T-helper 17 cell (primary cell): ENCODE results near the gene ACTG2. TPM values are rescaled to one million over a fixed set of nuclear protein-coding genes. Genes with fewer than 3 reads are reported as not detected.

Experiments used
- ATAC-seq: fragments of 150-1000 bp; cut with Tn5 transposase; 2 replicates; pipeline ENCODE4 v1.10.0; 2021; ENCODE audit warnings: mild to moderate bottlenecking, moderate library complexity
- DNase-seq, 3 donors: peaks; one replicate each; pipeline versions ENCODE4 v3.0.0 to v3.0.0-alpha.2; 2020 to 2021
- H3K9me3 ChIP-seq: one replicate; pipeline ENCODE4 v1.7.0; 2013; ENCODE audit warnings: low read length, mild to moderate bottlenecking; ENCODE audit not compliant: control insufficient read depth, poor library complexity, severe bottlenecking
- H3K27ac Mint-ChIP-seq: one replicate; pipeline ENCODE4 v1.8.0; 2022; ENCODE audit warnings: mild to moderate bottlenecking, moderate library complexity, mixed read lengths
- H3K27me3 Mint-ChIP-seq: one replicate; pipeline ENCODE4 v1.8.0; 2022; ENCODE audit warnings: mixed read lengths
- H3K36me3 Mint-ChIP-seq: one replicate; pipeline ENCODE4 v1.8.0; 2022; ENCODE audit warnings: low read depth, mixed read lengths
- H3K4me1 Mint-ChIP-seq: one replicate; pipeline ENCODE4 v1.8.0; 2022; ENCODE audit warnings: mild to moderate bottlenecking, mixed read lengths
- H3K4me3 Mint-ChIP-seq: one replicate; pipeline ENCODE4 v1.8.0; 2022; ENCODE audit warnings: mild to moderate bottlenecking, moderate library complexity, mixed read lengths
- total RNA-seq, 4 donors: library from RNA in 2 of 4; stranded (reverse) in 2 of 4; gene quantifications; one replicate each; pipeline ENCODE4 v1.2.3 and lab custom pipeline; 2022 to 2026

ACTG2 gene
- total RNA-seq (not detected), total RNA-seq (lab: John Stamatoyannopoulos, UW) (0 to 0.08 reads per million in 2 donors)

- Mint-ChIP-seq H3K27me3 (no peaks in the 10 kb centered on the region), H3K4me3 (no peak within 1 kb of the TSS), H3K4me1 (peaks cover 13% of the 10 kb centered on the region), H3K27ac (no peak within 1 kb of the TSS), H3K36me3 (no peaks in the 10 kb centered on the region)
- no peak for ATAC-seq
- no peak for DNase-seq
- no peaks in the 10 kb centered on the region for H3K9me3 ChIP-seq
Observed at GRCh38 chr2:73892631-73893329, at the start of gene ACTG2. ACTG2 (plus strand) TSS chr2:73893008; CDS start chr2:73901312, 8,304 bp downstream.

GRCh38 chr2:73844087-73844486 is 48.7 kb upstream of the ACTG2 start:
- H3K4me1 Mint-ChIP-seq: peaks cover 14% of the 10 kb centered on the region
- H3K4me3 Mint-ChIP-seq: no peak overlapping the region
- H3K27ac Mint-ChIP-seq: no peak overlapping the region
- no peaks in the 10 kb centered on the region for H3K27me3 Mint-ChIP-seq
- no peak for DNase-seq
- ATAC-seq: no peak
- H3K36me3 Mint-ChIP-seq: peaks cover 5% of the 10 kb centered on the region
- H3K9me3 ChIP-seq: no peaks in the 10 kb centered on the region

- DNase-seq: no peak
- no peaks in the 10 kb centered on the region for H3K9me3 ChIP-seq
- Mint-ChIP-seq H3K27me3 (no peaks in the 10 kb centered on the region), H3K4me3 (no peak overlapping the region), H3K4me1 (no peaks in the 10 kb centered on the region), H3K27ac (no peak overlapping the region), H3K36me3 (peaks cover 10% of the 10 kb centered on the region)
- ATAC-seq: no peak
Observed at GRCh38 chr2:73850009-73850408, 42.8 kb upstream of the ACTG2 start.

- H3K9me3 ChIP-seq: no peaks in the 10 kb centered on the region
- DNase-seq (no peak), ATAC-seq (no peak)
- Mint-ChIP-seq H3K4me1 (no peaks in the 10 kb centered on the region), H3K27ac (no peak overlapping the region), H3K36me3 (peaks cover 16% of the 10 kb centered on the region), H3K27me3 (no peaks in the 10 kb centered on the region), H3K4me3 (no peak overlapping the region)
Observed at GRCh38 chr2:73851274-73851673, 41.5 kb upstream of the ACTG2 start.

GRCh38 chr2:73852020-73852419 is 40.8 kb upstream of the ACTG2 start:
- no peaks in the 10 kb centered on the region for H3K27me3 Mint-ChIP-seq
- no peak overlapping the region for H3K27ac Mint-ChIP-seq
- no peaks in the 10 kb centered on the region for H3K4me1 Mint-ChIP-seq
- H3K4me3 Mint-ChIP-seq: no peak overlapping the region
- ATAC-seq (no peak), DNase-seq (no peak)
- no peaks in the 10 kb centered on the region for H3K9me3 ChIP-seq
- H3K36me3 Mint-ChIP-seq: peaks cover 17% of the 10 kb centered on the region

GRCh38 chr2:73855526-73855925 is 37.3 kb upstream of the ACTG2 start:
- peaks cover 16% of the 10 kb centered on the region for H3K36me3 Mint-ChIP-seq
- no peak overlapping the region for H3K27ac Mint-ChIP-seq

GRCh38 chr2:73856214-73856613 is 36.6 kb upstream of the ACTG2 start:
- Mint-ChIP-seq H3K4me3 (no peak overlapping the region), H3K4me1 (no peaks in the 10 kb centered on the region), H3K27ac (no peak overlapping the region), H3K27me3 (no peaks in the 10 kb centered on the region), H3K36me3 (peaks cover 16% of the 10 kb centered on the region)
- no peaks in the 10 kb centered on the region for H3K9me3 ChIP-seq
- ATAC-seq (no peak), DNase-seq (no peak)

More at GRCh38 chr2:73855526-73855925, 37.3 kb upstream of the ACTG2 start:
- ATAC-seq (no peak), DNase-seq (no peak)
- Mint-ChIP-seq H3K27me3 (no peaks in the 10 kb centered on the region), H3K4me3 (no peak overlapping the region), H3K4me1 (no peaks in the 10 kb centered on the region)
- H3K9me3 ChIP-seq: no peaks in the 10 kb centered on the region

GRCh38 chr2:73859721-73860586 is 32.9 kb upstream of the ACTG2 start:
- no peak for DNase-seq
- Mint-ChIP-seq H3K4me1 (no peaks in the 10 kb centered on the region), H3K27me3 (no peaks in the 10 kb centered on the region), H3K27ac (no peak overlapping the region), H3K36me3 (peaks cover 22% of the 10 kb centered on the region), H3K4me3 (no peak overlapping the region)
- no peak for ATAC-seq
- no peaks in the 10 kb centered on the region for H3K9me3 ChIP-seq

GRCh38 chr2:73862987-73863386 is 29.8 kb upstream of the ACTG2 start:
- H3K4me3 Mint-ChIP-seq: no peak overlapping the region
- no peaks in the 10 kb centered on the region for H3K4me1 Mint-ChIP-seq
- no peak for DNase-seq
- no peaks in the 10 kb centered on the region for H3K27me3 Mint-ChIP-seq
- no peak for ATAC-seq
- H3K9me3 ChIP-seq: no peaks in the 10 kb centered on the region
- peaks cover 14% of the 10 kb centered on the region for H3K36me3 Mint-ChIP-seq
- no peak overlapping the region for H3K27ac Mint-ChIP-seq

- H3K4me1 Mint-ChIP-seq: no peaks in the 10 kb centered on the region
- H3K4me3 Mint-ChIP-seq: no peak overlapping the region
- H3K9me3 ChIP-seq: no peaks in the 10 kb centered on the region
- peaks cover 8% of the 10 kb centered on the region for H3K36me3 Mint-ChIP-seq
- no peak overlapping the region for H3K27ac Mint-ChIP-seq
- ATAC-seq: no peak
- no peaks in the 10 kb centered on the region for H3K27me3 Mint-ChIP-seq
- DNase-seq: no peak
Observed at GRCh38 chr2:73868204-73868978, 24.4 kb upstream of the ACTG2 start.

GRCh38 chr2:73870084-73870483 is 22.7 kb upstream of the ACTG2 start:
- Mint-ChIP-seq H3K4me1 (no peaks in the 10 kb centered on the region), H3K27me3 (no peaks in the 10 kb centered on the region), H3K4me3 (no peak overlapping the region), H3K27ac (no peak overlapping the region), H3K36me3 (no peaks in the 10 kb centered on the region)
- H3K9me3 ChIP-seq: no peaks in the 10 kb centered on the region
- DNase-seq (no peak), ATAC-seq (no peak)

- Mint-ChIP-seq H3K36me3 (no peaks in the 10 kb centered on the region), H3K27me3 (no peaks in the 10 kb centered on the region), H3K4me3 (no peak overlapping the region), H3K4me1 (no peaks in the 10 kb centered on the region), H3K27ac (no peak overlapping the region)
- ATAC-seq (no peak), DNase-seq (no peak)
- H3K9me3 ChIP-seq: no peaks in the 10 kb centered on the region
Observed at GRCh38 chr2:73877071-73877802, 15.6 kb upstream of the ACTG2 start.
